Measurements from ENCODE around the gene PLD4. TPM values are rescaled to one million over a fixed set of nuclear protein-coding genes. Genes with fewer than 3 reads are reported as not detected.
"Not testable (repeated sequence)": the region's sequence is repeated elsewhere in the genome, so short reads cannot be mapped to it uniquely, and the experiment has no call there.

Gene PLD4
- total RNA-seq, 2 experiments from 2014 or later: not detected

- H3K27me3 Mint-ChIP-seq: peaks cover 11% of the 10 kb centered on the region
- no peak for DNase-seq
- POLR2A ChIA-PET: no interaction called here
- CTCF ChIA-PET: no interaction called here
- H3K27ac Mint-ChIP-seq: no peak overlapping the region
- no peaks in the 10 kb centered on the region for H3K4me1 Mint-ChIP-seq (ENCODE audit: low read depth)
- no peaks in the 10 kb centered on the region for H3K9me3 Mint-ChIP-seq
- H3K36me3 Mint-ChIP-seq: no peaks in the 10 kb centered on the region
- intact Hi-C loops (cut with micrococcal nuclease): no loop called here
- no peak overlapping the region for H3K4me3 Mint-ChIP-seq
Measured at GRCh38 chr14:104937161-104937560, 12.5 kb downstream of the PLD4 start.

GRCh38 chr14:104937694-104938365 lies 13.2 kb downstream of the PLD4 start:
- ChIA-PET CTCF (no interaction called here), POLR2A (no interaction called here)
- H3K36me3 Mint-ChIP-seq: no peaks in the 10 kb centered on the region
- intact Hi-C loops (cut with micrococcal nuclease): no loop called here
- H3K9me3 Mint-ChIP-seq: no peaks in the 10 kb centered on the region
- H3K27ac Mint-ChIP-seq: no peak overlapping the region
- H3K4me3 Mint-ChIP-seq: no peak overlapping the region
- H3K27me3 Mint-ChIP-seq: peaks cover 11% of the 10 kb centered on the region
- no peaks in the 10 kb centered on the region for H3K4me1 Mint-ChIP-seq (ENCODE audit: low read depth)
- DNase-seq: no peak

GRCh38 chr14:104938436-104938835 lies 13.8 kb downstream of the PLD4 start:
- CTCF ChIA-PET: no interaction called here
- POLR2A ChIA-PET: no interaction called here
- peaks cover 11% of the 10 kb centered on the region for H3K27me3 Mint-ChIP-seq

GRCh38 chr14:104938960-104939359 lies 14.3 kb downstream of the PLD4 start:
- no peaks in the 10 kb centered on the region for H3K9me3 Mint-ChIP-seq
- no peaks in the 10 kb centered on the region for H3K36me3 Mint-ChIP-seq
- no peaks in the 10 kb centered on the region for H3K4me1 Mint-ChIP-seq (ENCODE audit: low read depth)
- H3K4me3 Mint-ChIP-seq: no peak overlapping the region
- H3K27me3 Mint-ChIP-seq: peaks cover 11% of the 10 kb centered on the region
- no peak for DNase-seq
- CTCF ChIA-PET: no interaction called here
- H3K27ac Mint-ChIP-seq: no peak overlapping the region
- POLR2A ChIA-PET: no interaction called here
- intact Hi-C loops (cut with micrococcal nuclease): no loop called here

More at GRCh38 chr14:104938436-104938835, 13.8 kb downstream of the PLD4 start:
- intact Hi-C loops (cut with micrococcal nuclease): no loop called here
- no peaks in the 10 kb centered on the region for H3K4me1 Mint-ChIP-seq (ENCODE audit: low read depth)
- H3K4me3 Mint-ChIP-seq: no peak overlapping the region
- H3K36me3 Mint-ChIP-seq: no peaks in the 10 kb centered on the region
- no peaks in the 10 kb centered on the region for H3K9me3 Mint-ChIP-seq
- DNase-seq: no peak
- H3K27ac Mint-ChIP-seq: no peak overlapping the region

DNA sequence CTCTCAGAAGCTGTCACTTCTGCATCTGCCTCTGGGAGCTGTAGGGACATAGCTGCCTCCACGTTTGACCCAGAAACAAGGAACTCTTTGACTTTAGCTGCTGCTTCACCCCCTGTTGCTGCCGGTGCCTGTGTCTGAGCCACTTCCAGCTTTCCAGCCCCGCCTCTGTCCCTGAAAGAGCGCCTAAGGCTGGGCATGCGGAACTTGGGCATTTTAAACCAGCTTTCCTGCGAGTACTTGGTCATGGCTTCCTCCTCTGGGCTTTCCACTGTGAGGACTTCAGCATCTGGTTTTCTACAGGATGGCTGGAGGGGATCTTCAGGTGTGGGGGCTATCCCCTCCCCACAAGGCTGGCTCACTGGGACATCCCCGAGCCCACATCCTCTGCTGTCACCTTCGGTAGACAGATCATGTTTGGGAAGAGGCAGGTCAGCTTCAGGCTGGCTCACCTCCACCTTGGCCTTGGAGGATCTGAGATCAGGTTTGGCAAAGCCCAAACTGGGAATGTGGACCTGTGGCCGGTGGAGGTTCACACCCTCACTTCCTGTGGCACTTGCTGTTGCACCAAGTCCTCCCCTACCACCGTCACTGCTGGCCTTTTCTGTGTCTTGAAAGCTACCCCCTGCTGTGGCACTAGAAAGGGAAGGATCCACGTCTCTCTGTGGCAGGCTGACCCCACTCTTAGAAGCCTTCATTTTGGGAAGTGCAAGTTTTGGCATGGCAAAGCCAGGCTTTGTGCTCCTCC lies 15.2 kb downstream of the PLD4 start:
- ChIA-PET POLR2A (no interaction called here), CTCF (no interaction called here)
- peaks cover 4% of the 10 kb centered on the region for H3K27me3 Mint-ChIP-seq
- no peak overlapping the region for H3K4me3 Mint-ChIP-seq
- no peaks in the 10 kb centered on the region for H3K4me1 Mint-ChIP-seq (ENCODE audit: low read depth)
- no peaks in the 10 kb centered on the region for H3K9me3 Mint-ChIP-seq
- intact Hi-C loops (cut with micrococcal nuclease): no loop called here
- no peaks in the 10 kb centered on the region for H3K36me3 Mint-ChIP-seq
- no peak for DNase-seq
- no peak overlapping the region for H3K27ac Mint-ChIP-seq

- Mint-ChIP-seq H3K9me3 (no peaks in the 10 kb centered on the region), H3K27ac (no peak overlapping the region), H3K36me3 (no peaks in the 10 kb centered on the region), H3K4me1 (ENCODE audit: low read depth) (no peaks in the 10 kb centered on the region), H3K27me3 (peaks cover 4% of the 10 kb centered on the region), H3K4me3 (no peak overlapping the region)
- DNase-seq: no peak
- CTCF ChIA-PET: no interaction called here
- intact Hi-C loops (cut with micrococcal nuclease): no loop called here
- POLR2A ChIA-PET: no interaction called here
Measured at GRCh38 chr14:104940526-104941150, 16.0 kb downstream of the PLD4 start.

- no peak for DNase-seq
- Mint-ChIP-seq H3K4me3 (no peak overlapping the region), H3K27me3 (peaks cover 4% of the 10 kb centered on the region), H3K4me1 (ENCODE audit: low read depth) (no peaks in the 10 kb centered on the region), H3K36me3 (no peaks in the 10 kb centered on the region), H3K27ac (no peak overlapping the region), H3K9me3 (no peaks in the 10 kb centered on the region)
- intact Hi-C loops (cut with micrococcal nuclease): no loop called here
- ChIA-PET POLR2A (no interaction called here), CTCF (interaction anchor here (1.1 kb wide), 1 partner anchor 8 kb away, joined by 3 read pairs; no protein-coding TSS in a partner anchor)
Measured at GRCh38 chr14:104941508-104942365, 17.1 kb downstream of the PLD4 start.

GRCh38 chr14:104942586-104942985 lies 17.9 kb downstream of the PLD4 start:
- no peak overlapping the region for H3K4me3 Mint-ChIP-seq
- H3K36me3 Mint-ChIP-seq: no peaks in the 10 kb centered on the region
- intact Hi-C loops (cut with micrococcal nuclease): no loop called here
- no peaks in the 10 kb centered on the region for H3K9me3 Mint-ChIP-seq
- CTCF ChIA-PET: interaction anchor here (1.1 kb wide), 1 partner anchor 9 kb away, joined by 3 read pairs; no protein-coding TSS in a partner anchor
- H3K4me1 Mint-ChIP-seq (ENCODE audit: low read depth): no peaks in the 10 kb centered on the region
- no peak for DNase-seq
- POLR2A ChIA-PET: no interaction called here
- H3K27ac Mint-ChIP-seq: no peak overlapping the region
- peaks cover 2% of the 10 kb centered on the region for H3K27me3 Mint-ChIP-seq

GRCh38 chr14:104943216-104944015 lies 18.7 kb downstream of the PLD4 start:
- H3K36me3 Mint-ChIP-seq; H3K27ac Mint-ChIP-seq; DNase-seq; POLR2A ChIA-PET; CTCF ChIA-PET; H3K9me3 Mint-ChIP-seq; intact Hi-C loops (cut with micrococcal nuclease); H3K27me3 Mint-ChIP-seq; H3K4me3 Mint-ChIP-seq; H3K4me1 Mint-ChIP-seq (ENCODE audit: low read depth): not testable (repeated sequence)

DNA sequence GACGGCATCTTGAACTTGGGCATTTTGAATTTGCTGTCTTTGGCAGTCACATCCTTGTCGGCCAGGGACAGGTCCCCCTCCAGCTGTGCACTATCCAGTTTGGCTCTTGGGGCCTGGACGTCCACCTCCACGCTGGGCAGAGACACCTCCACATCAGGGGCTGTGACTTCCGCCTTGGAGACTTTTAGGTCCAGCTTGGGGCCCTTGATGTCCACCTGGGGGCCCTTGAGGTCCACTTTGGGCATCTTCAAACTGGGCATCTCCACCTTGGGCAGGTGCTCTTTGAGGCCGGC lies 19.3 kb downstream of the PLD4 start:
- H3K36me3 Mint-ChIP-seq; DNase-seq; H3K4me3 Mint-ChIP-seq; H3K4me1 Mint-ChIP-seq (ENCODE audit: low read depth); H3K27ac Mint-ChIP-seq; H3K9me3 Mint-ChIP-seq; intact Hi-C loops (cut with micrococcal nuclease); POLR2A ChIA-PET; CTCF ChIA-PET; H3K27me3 Mint-ChIP-seq: not testable (repeated sequence)

GRCh38 chr14:104944436-104945205 lies 19.9 kb downstream of the PLD4 start:
- H3K27ac Mint-ChIP-seq; POLR2A ChIA-PET; H3K36me3 Mint-ChIP-seq; CTCF ChIA-PET; H3K4me3 Mint-ChIP-seq; intact Hi-C loops (cut with micrococcal nuclease); H3K4me1 Mint-ChIP-seq (ENCODE audit: low read depth); H3K9me3 Mint-ChIP-seq; H3K27me3 Mint-ChIP-seq; DNase-seq: not testable (repeated sequence)
